Neural cell (in vitro differentiated cells): ENCODE results near the gene CPLANE1. TPM values are rescaled to one million over a fixed set of nuclear protein-coding genes. Genes with fewer than 3 reads are reported as not detected.

Source experiments
- H2AFZ ChIP-seq: fragments of 200-600, 300-800 bp; sonication (generic), shearing (Covaris generic); 2 replicates; pipeline ENCODE4 v1.6.0; 2014; ENCODE audit warnings: low read depth, mild to moderate bottlenecking, antibody characterized with exemption, low read length, moderate library complexity
- H3F3A ChIP-seq: fragments of 200-600 bp; shearing (Covaris generic); 2 replicates; pipeline ENCODE4 v1.6.1; 2016; ENCODE audit warnings: mild to moderate bottlenecking, moderate library complexity, mixed read lengths, antibody characterized with exemption, low read length; ENCODE audit not compliant: insufficient read depth, poor library complexity, severe bottlenecking
- H3K27ac ChIP-seq: fragments of 200-600, 300-800 bp; sonication (generic), shearing (Covaris generic); 2 replicates; pipeline ENCODE4 v1.5.1; 2014; ENCODE audit warnings: mild to moderate bottlenecking, low read length, moderate library complexity
- H3K27me3 ChIP-seq: fragments of 300-800, 200-600 bp; sonication (generic), shearing (Covaris generic); 2 replicates; pipeline ENCODE4 v1.6.0; 2014; ENCODE audit warnings: mild to moderate bottlenecking, low read depth, low read length, moderate library complexity; ENCODE audit not compliant: insufficient read depth
- H3K36me3 ChIP-seq: fragments of 300-800, 200-600 bp; sonication (generic), shearing (Covaris generic); 2 replicates; pipeline ENCODE4 v1.5.1; 2014; ENCODE audit warnings: mild to moderate bottlenecking, antibody characterized with exemption, low read length, moderate library complexity; ENCODE audit not compliant: insufficient read depth
- H3K4me2 ChIP-seq: fragments of 300-800, 200-600 bp; sonication (generic), shearing (Covaris generic); 2 replicates; pipeline ENCODE4 v1.6.0; 2014; ENCODE audit warnings: mild to moderate bottlenecking, low read length
- H3K4me3 ChIP-seq: fragments of 300-800, 200-600 bp; sonication (generic), shearing (Covaris generic); 2 replicates; pipeline ENCODE4 v1.5.1; 2014; ENCODE audit warnings: mild to moderate bottlenecking, low read length, moderate library complexity
- H3K79me2 ChIP-seq: fragments of 200-600 bp; shearing (Covaris generic); replicated peaks from 2 replicates; pipeline ENCODE4 v1.6.0; 2014; ENCODE audit warnings: mild to moderate bottlenecking, low read length, moderate library complexity; ENCODE audit not compliant: insufficient read depth
- H3K9ac ChIP-seq: fragments of 300-800, 200-600 bp; sonication (generic), shearing (Covaris generic); 2 replicates; pipeline ENCODE4 v1.6.1; 2016; ENCODE audit warnings: mild to moderate bottlenecking, low read length, mixed read lengths
- H3K9me2 ChIP-seq: fragments of 200-600 bp; shearing (Covaris generic); 2 replicates; pipeline ENCODE4 v1.6.1; 2016; ENCODE audit warnings: mild to moderate bottlenecking, low read length, mixed read lengths; ENCODE audit not compliant: insufficient read depth
- H3K9me3 ChIP-seq: fragments of 200-600, 300-800 bp; sonication (generic), shearing (Covaris generic); 2 replicates; pipeline ENCODE4 v1.6.1; 2016; ENCODE audit warnings: mild to moderate bottlenecking, mixed run types, low read length, moderate library complexity, mixed read lengths
- H4K20me1 ChIP-seq: fragments of 200-600 bp; shearing (Covaris generic); 2 replicates; pipeline ENCODE4 v1.6.1; 2016; ENCODE audit warnings: mild to moderate bottlenecking, mixed run types; ENCODE audit not compliant: insufficient read depth
- EP300 ChIP-seq: fragments of 450-650 bp; conservative IDR thresholded peaks from 2 replicates; pipeline ENCODE4 v1.6.1; 2014; ENCODE audit warnings: antibody characterized with exemption, mild to moderate bottlenecking, moderate library complexity; ENCODE audit not compliant: poor library complexity, severe bottlenecking
- EZH2 ChIP-seq: fragments of 200-600, 300-800 bp; shearing (Covaris generic), sonication (generic); IDR thresholded peaks from 2 replicates; pipeline ENCODE4 v1.6.1; 2014; ENCODE audit warnings: antibody characterized with exemption, low read length, borderline replicate concordance, mild to moderate bottlenecking; ENCODE audit not compliant: insufficient read depth, poor library complexity, severe bottlenecking
- MXI1 ChIP-seq: fragments of 450-650 bp; conservative IDR thresholded peaks from 2 replicates; pipeline ENCODE4 v1.6.1; 2014; ENCODE audit warnings: antibody characterized with exemption, mild to moderate bottlenecking; ENCODE audit not compliant: poor library complexity, severe bottlenecking
- POLR2AphosphoS5 ChIP-seq: IDR thresholded peaks from 2 replicates; pipeline ENCODE4 v1.6.1; 2012
- RAD21 ChIP-seq: fragments of 450-650 bp; conservative IDR thresholded peaks from 2 replicates; pipeline ENCODE4 v1.6.1; 2014; ENCODE audit warnings: antibody characterized with exemption, mild to moderate bottlenecking, moderate library complexity
- REST ChIP-seq: IDR thresholded peaks from 2 replicates; pipeline ENCODE4 v1.6.1; 2012; ENCODE audit warnings: borderline replicate concordance
- SMC3 ChIP-seq: fragments of 450-650 bp; conservative IDR thresholded peaks from 2 replicates; pipeline ENCODE4 v1.6.1; 2014; ENCODE audit warnings: antibody characterized with exemption, mild to moderate bottlenecking, moderate library complexity; ENCODE audit not compliant: poor library complexity
- TAF1 ChIP-seq: IDR thresholded peaks from 2 replicates; pipeline ENCODE4 v1.6.1; 2012; ENCODE audit warnings: low read depth
- polyA plus RNA-seq: library from polyadenylated mRNA; depleted of rRNA; stranded (reverse); fragments of >200 nt; gene quantifications from 2 replicates; pipeline ENCODE4 v1.2.3, GENCODE V29; 2014
- TF ChIP-seq, protein P1 (sequence below): fragments of 450-650 bp; IDR thresholded peaks from 2 replicates; pipeline ENCODE4 v1.5.1; 2014; ENCODE audit warnings: antibody characterized with exemption, mild to moderate bottlenecking, moderate library complexity; ENCODE audit not compliant: poor library complexity, severe bottlenecking

CPLANE1 gene
- polyA plus RNA-seq, 1 donor from 2014 or later, result 26.0 TPM

DNA sequence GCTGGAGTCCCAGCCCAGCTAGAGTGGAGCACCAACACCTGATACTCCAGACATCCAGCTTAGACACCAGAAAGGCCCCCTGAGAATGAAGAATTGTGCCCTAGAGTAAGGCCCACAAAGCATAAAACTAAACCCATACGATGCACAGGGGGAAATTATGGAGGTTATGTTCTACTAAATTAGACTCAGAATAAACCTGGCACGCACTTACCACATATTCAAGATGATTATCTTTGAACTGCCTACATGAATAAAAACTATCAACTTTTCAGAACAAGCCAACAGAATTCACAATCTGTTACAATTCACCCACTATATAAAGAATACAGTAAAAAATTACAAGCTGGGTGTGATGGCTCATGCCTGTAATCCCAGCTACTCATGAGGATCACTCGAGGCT is 168.5 kb downstream of the CPLANE1 start:
- H3K79me2 ChIP-seq, result no peaks in the 10 kb centered on the region
- H3K4me2 ChIP-seq, result no peak overlapping the region
- H3K9ac ChIP-seq, result no peak overlapping the region
- H3K4me3 ChIP-seq, result no peak overlapping the region
- H3K27me3 ChIP-seq, result no peaks in the 10 kb centered on the region
- no peaks in the 10 kb centered on the region for H3F3A ChIP-seq
- H3K27ac ChIP-seq, result no peak overlapping the region
- H3K9me2 ChIP-seq, result no peaks in the 10 kb centered on the region
- TF ChIP-seq MXI1 (no peak), SMC3 (no peak)
- no peaks in the 10 kb centered on the region for H3K9me3 ChIP-seq
- no peaks in the 10 kb centered on the region for H3K36me3 ChIP-seq
- no peaks in the 10 kb centered on the region for H4K20me1 ChIP-seq
- H2AFZ ChIP-seq, result no peak overlapping the region

GRCh38 chr5:37077146-37077545 is 172.0 kb downstream of the CPLANE1 start:
- Histone ChIP-seq H3K27me3 (no peaks in the 10 kb centered on the region), H2AFZ (no peak overlapping the region), H3K9me2 (no peaks in the 10 kb centered on the region), H3K9ac (no peak overlapping the region), H3K4me3 (no peak overlapping the region), H3K79me2 (no peaks in the 10 kb centered on the region), H3F3A (no peaks in the 10 kb centered on the region), H3K27ac (no peak overlapping the region), H3K9me3 (no peaks in the 10 kb centered on the region), H3K4me2 (no peak overlapping the region), H3K36me3 (no peaks in the 10 kb centered on the region), H4K20me1 (no peaks in the 10 kb centered on the region)
- TF ChIP-seq, protein P1, sequence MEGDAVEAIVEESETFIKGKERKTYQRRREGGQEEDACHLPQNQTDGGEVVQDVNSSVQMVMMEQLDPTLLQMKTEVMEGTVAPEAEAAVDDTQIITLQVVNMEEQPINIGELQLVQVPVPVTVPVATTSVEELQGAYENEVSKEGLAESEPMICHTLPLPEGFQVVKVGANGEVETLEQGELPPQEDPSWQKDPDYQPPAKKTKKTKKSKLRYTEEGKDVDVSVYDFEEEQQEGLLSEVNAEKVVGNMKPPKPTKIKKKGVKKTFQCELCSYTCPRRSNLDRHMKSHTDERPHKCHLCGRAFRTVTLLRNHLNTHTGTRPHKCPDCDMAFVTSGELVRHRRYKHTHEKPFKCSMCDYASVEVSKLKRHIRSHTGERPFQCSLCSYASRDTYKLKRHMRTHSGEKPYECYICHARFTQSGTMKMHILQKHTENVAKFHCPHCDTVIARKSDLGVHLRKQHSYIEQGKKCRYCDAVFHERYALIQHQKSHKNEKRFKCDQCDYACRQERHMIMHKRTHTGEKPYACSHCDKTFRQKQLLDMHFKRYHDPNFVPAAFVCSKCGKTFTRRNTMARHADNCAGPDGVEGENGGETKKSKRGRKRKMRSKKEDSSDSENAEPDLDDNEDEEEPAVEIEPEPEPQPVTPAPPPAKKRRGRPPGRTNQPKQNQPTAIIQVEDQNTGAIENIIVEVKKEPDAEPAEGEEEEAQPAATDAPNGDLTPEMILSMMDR, result no peak
- no peak for TF ChIP-seq MXI1

DNA sequence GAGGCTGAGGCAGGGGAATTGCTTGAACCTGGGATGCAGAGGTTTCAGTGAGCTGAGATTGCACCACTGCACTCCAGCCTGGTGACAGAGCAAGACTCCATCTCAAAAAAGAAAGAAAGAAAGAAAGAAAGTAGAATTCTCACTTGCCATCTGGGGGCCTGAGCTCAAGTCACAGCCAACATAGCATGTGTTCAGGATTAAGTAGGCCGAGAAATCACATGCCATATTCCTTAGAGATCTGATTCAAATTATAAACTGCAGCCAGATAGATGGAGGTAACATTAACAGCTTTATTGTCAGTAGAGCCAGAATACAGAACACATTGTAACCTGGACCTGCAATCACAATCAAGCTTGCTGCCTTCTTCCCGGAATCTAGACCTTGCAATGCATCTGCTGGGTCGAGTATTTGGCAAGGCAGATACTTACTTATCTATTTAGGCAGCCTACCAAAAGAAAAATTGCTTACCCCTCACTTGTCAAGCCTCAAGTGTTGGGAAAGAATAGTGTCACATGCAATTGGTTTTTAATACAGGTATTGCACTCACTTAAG is 173.7 kb downstream of the CPLANE1 start:
- Histone ChIP-seq H4K20me1 (no peaks in the 10 kb centered on the region), H3K4me3 (no peak overlapping the region), H3K4me2 (no peak overlapping the region), H2AFZ (no peak overlapping the region), H3K9ac (no peak overlapping the region), H3K79me2 (no peaks in the 10 kb centered on the region), H3K36me3 (no peaks in the 10 kb centered on the region), H3K27ac (no peak overlapping the region), H3K9me2 (no peaks in the 10 kb centered on the region), H3K27me3 (no peaks in the 10 kb centered on the region), H3K9me3 (no peaks in the 10 kb centered on the region), H3F3A (no peaks in the 10 kb centered on the region)
- no peak for TF ChIP-seq TAF1
- no peak for TF ChIP-seq RAD21
- TF ChIP-seq SMC3, result no peak
- TF ChIP-seq REST, result no peak
- no peak for TF ChIP-seq POLR2AphosphoS5
- TF ChIP-seq MXI1, result no peak
- TF ChIP-seq EP300, result no peak
- TF ChIP-seq, protein P1, result no peak
- no peak for TF ChIP-seq EZH2
